ENCODE measurements around the gene STAG3.
A peak's percentile ranks its signal among the peaks of the same experiment; 100 is the strongest.
"Not testable (repeated sequence)": the region's sequence is repeated elsewhere in the genome, so short reads cannot be mapped to it uniquely, and the experiment has no call there.

The STAG3 gene

GRCh38 chr7:100177045-100178001, at the start of gene STAG3, which contains the start of gene GPC2:
TSS of gene STAG3 (plus strand) at chr7:100177918. CDS start at chr7:100180557, 2,639 bp downstream.
TSS of gene GPC2 (minus strand) at chr7:100177381. CDS start at chr7:100177199, 182 bp downstream.
- no peak for TF ChIP-seq Cebpa-rat (IDR thresholded peaks at IDR 0.05)
- peaks cover 8% of the 10 kb centered on the region for H3K27me3 ChIP-seq
- H3K9ac ChIP-seq, result peak within 1 kb of the TSS; percentile 88
- no peaks in the 10 kb centered on the region for H3K9me3 ChIP-seq
- peaks cover 33% of the 10 kb centered on the region for H3K4me1 ChIP-seq
- H3K27ac ChIP-seq, result peak within 1 kb of the TSS; percentile 85
- peaks cover 37% of the 10 kb centered on the region for H4K20me1 ChIP-seq
- H3K4me2 ChIP-seq, result peak within 1 kb of the TSS; percentile 95
- H3K4me3 ChIP-seq, result peak within 1 kb of the TSS; percentile 88
- H3K36me3 ChIP-seq, result peaks cover 29% of the 10 kb centered on the region

- Histone ChIP-seq H3K4me3 (no peak overlapping the region), H3K27ac (no peak overlapping the region), H3K36me3 (peaks cover 16% of the 10 kb centered on the region; the same call in 1 of the 2 replicates), H4K20me1 (no peaks in the 10 kb centered on the region), H3K27me3 (peaks cover 23% of the 10 kb centered on the region; the same call in 1 of the 2 replicates), H3K9ac (no peak overlapping the region), H3K4me2 (peak overlapping the region; percentile 95), H3K9me3 (no peaks in the 10 kb centered on the region), H3K4me1 (peaks cover 63% of the 10 kb centered on the region)
- TF ChIP-seq Cebpa-rat (IDR thresholded peaks at IDR 0.05), result no peak
Observed at GRCh38 chr7:100128637-100128963, 49.1 kb upstream of the STAG3 start.

- Histone ChIP-seq H3K27me3 (peaks cover 23% of the 10 kb centered on the region; the same call in 1 of the 2 replicates), H3K4me1 (peaks cover 47% of the 10 kb centered on the region)
- H3K27ac ChIP-seq, H3K36me3 ChIP-seq, H3K9ac ChIP-seq, H3K4me2 ChIP-seq, H3K4me3 ChIP-seq, H4K20me1 ChIP-seq, H3K9me3 ChIP-seq: not testable (repeated sequence)
Observed at GRCh38 chr7:100130220-100130607, 47.5 kb upstream of the STAG3 start.

- no peak overlapping the region for H3K4me3 ChIP-seq
- no peak overlapping the region for H3K27ac ChIP-seq
- no peaks in the 10 kb centered on the region for H4K20me1 ChIP-seq
- 0 out of 2 replicates have a peak, but pooled peaks have one; percentile 53 for TF ChIP-seq Cebpa-rat (IDR thresholded peaks at IDR 0.05)
- no peak overlapping the region for H3K9ac ChIP-seq
- H3K9me3 ChIP-seq, result no peaks in the 10 kb centered on the region
- peaks cover 23% of the 10 kb centered on the region; the same call in 1 of the 2 replicates for H3K27me3 ChIP-seq
- H3K4me2 ChIP-seq, result peak overlapping the region; percentile 45
- no peaks in the 10 kb centered on the region for H3K36me3 ChIP-seq
- H3K4me1 ChIP-seq, result peaks cover 41% of the 10 kb centered on the region
Observed at GRCh38 chr7:100130608-100131453, 46.9 kb upstream of the STAG3 start.

- Histone ChIP-seq H3K9ac (no peak overlapping the region), H3K4me1 (peaks cover 35% of the 10 kb centered on the region), H3K9me3 (no peaks in the 10 kb centered on the region), H3K27ac (no peak overlapping the region), H3K27me3 (peaks cover 23% of the 10 kb centered on the region; the same call in 1 of the 2 replicates), H4K20me1 (no peaks in the 10 kb centered on the region), H3K4me2 (peak overlapping the region; percentile 36), H3K36me3 (no peaks in the 10 kb centered on the region), H3K4me3 (no peak overlapping the region)
- TF ChIP-seq Cebpa-rat (IDR thresholded peaks at IDR 0.05), result no peak
Observed at GRCh38 chr7:100132126-100132525, 45.6 kb upstream of the STAG3 start.

- no peak for TF ChIP-seq Cebpa-rat (IDR thresholded peaks at IDR 0.05)
- no peaks in the 10 kb centered on the region for H4K20me1 ChIP-seq
- peak overlapping the region; percentile 36 for H3K4me2 ChIP-seq
- H3K9ac ChIP-seq, result no peak overlapping the region
- H3K27ac ChIP-seq, result no peak overlapping the region
- H3K27me3 ChIP-seq, result peaks cover 20% of the 10 kb centered on the region; the same call in 1 of the 2 replicates
- H3K4me3 ChIP-seq, result no peak overlapping the region
- no peaks in the 10 kb centered on the region for H3K36me3 ChIP-seq
- no peaks in the 10 kb centered on the region for H3K9me3 ChIP-seq
- H3K4me1 ChIP-seq, result peaks cover 36% of the 10 kb centered on the region
Observed at GRCh38 chr7:100132697-100133151, 45.0 kb upstream of the STAG3 start.

- no peaks in the 10 kb centered on the region for H3K27me3 ChIP-seq
- H4K20me1 ChIP-seq, result no peaks in the 10 kb centered on the region
- no peaks in the 10 kb centered on the region for H3K36me3 ChIP-seq
- TF ChIP-seq Cebpa-rat (IDR thresholded peaks at IDR 0.05), result no peak
- no peak overlapping the region for H3K9ac ChIP-seq
- H3K9me3 ChIP-seq, result no peaks in the 10 kb centered on the region
- peak overlapping the region; percentile 59 for H3K4me2 ChIP-seq
- no peak overlapping the region for H3K4me3 ChIP-seq
- peaks cover 19% of the 10 kb centered on the region for H3K4me1 ChIP-seq
- no peak overlapping the region for H3K27ac ChIP-seq
Observed at GRCh38 chr7:100137851-100138760, 39.6 kb upstream of the STAG3 start.

GRCh38 chr7:100141555-100141949, 36.2 kb upstream of the STAG3 start:
- no peaks in the 10 kb centered on the region for H3K9me3 ChIP-seq
- H3K9ac ChIP-seq, result no peak overlapping the region
- H4K20me1 ChIP-seq, result no peaks in the 10 kb centered on the region
- no peaks in the 10 kb centered on the region for H3K27me3 ChIP-seq
- TF ChIP-seq Cebpa-rat (IDR thresholded peaks at IDR 0.05), result no peak
- H3K4me1 ChIP-seq, result peaks cover 19% of the 10 kb centered on the region
- H3K4me3 ChIP-seq, result no peak overlapping the region
- no peak overlapping the region for H3K27ac ChIP-seq
- H3K36me3 ChIP-seq, result no peaks in the 10 kb centered on the region
- peak overlapping the region; percentile 18; the same call in 1 of the 2 replicates for H3K4me2 ChIP-seq

- TF ChIP-seq Cebpa-rat (IDR thresholded peaks at IDR 0.05), result no peak
- Histone ChIP-seq H3K9ac (no peak overlapping the region), H3K9me3 (no peaks in the 10 kb centered on the region), H4K20me1 (no peaks in the 10 kb centered on the region), H3K4me3 (no peak overlapping the region), H3K27ac (no peak overlapping the region), H3K4me2 (no peak overlapping the region), H3K36me3 (no peaks in the 10 kb centered on the region), H3K4me1 (peaks cover 19% of the 10 kb centered on the region), H3K27me3 (no peaks in the 10 kb centered on the region)
Observed at GRCh38 chr7:100142461-100142860, 35.3 kb upstream of the STAG3 start.

GRCh38 chr7:100146350-100146749, 31.4 kb upstream of the STAG3 start:
- H3K9ac ChIP-seq, H3K27ac ChIP-seq, H3K9me3 ChIP-seq, H3K4me2 ChIP-seq, H3K4me3 ChIP-seq, H3K27me3 ChIP-seq, H3K36me3 ChIP-seq, H4K20me1 ChIP-seq: not testable (repeated sequence)
- peaks cover 29% of the 10 kb centered on the region for H3K4me1 ChIP-seq
